Stimulated activated CD8-positive, alpha-beta memory T cell treated with anti-CD3 and anti-CD28 coated beads, Interleukin-12 subunit alpha, Interleukin-12 subunit beta, amount 100 ng/mL, for 24 hours (primary cell): ENCODE results near the gene DLGAP1.

Source experiments
- DNase-seq: peaks from one replicate; pipeline ENCODE4 v3.0.0-alpha.2; 2020; ENCODE audit errors: extremely low read depth

Gene DLGAP1

DNA sequence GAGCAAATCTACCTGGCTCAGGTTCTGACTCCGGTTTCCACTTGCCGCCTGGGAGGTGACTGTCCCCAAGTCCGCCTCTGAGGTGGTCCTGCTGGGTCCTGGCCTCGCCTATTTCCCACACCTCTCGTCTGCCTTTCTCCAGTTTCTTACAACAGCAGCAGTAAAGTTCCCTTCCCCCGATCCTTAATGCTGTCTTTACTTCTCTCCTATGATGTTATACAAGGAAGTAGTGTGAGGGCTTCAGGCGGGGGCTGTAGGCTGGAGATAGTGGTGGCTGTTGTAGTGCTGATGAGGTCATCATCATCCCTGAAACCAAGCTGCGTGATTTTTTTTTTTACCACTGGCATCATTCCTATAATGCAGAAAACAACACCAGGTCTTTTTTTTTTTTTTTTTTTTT is 986.3 kb downstream of the DLGAP1 start:
- no peak for DNase-seq

DNA sequence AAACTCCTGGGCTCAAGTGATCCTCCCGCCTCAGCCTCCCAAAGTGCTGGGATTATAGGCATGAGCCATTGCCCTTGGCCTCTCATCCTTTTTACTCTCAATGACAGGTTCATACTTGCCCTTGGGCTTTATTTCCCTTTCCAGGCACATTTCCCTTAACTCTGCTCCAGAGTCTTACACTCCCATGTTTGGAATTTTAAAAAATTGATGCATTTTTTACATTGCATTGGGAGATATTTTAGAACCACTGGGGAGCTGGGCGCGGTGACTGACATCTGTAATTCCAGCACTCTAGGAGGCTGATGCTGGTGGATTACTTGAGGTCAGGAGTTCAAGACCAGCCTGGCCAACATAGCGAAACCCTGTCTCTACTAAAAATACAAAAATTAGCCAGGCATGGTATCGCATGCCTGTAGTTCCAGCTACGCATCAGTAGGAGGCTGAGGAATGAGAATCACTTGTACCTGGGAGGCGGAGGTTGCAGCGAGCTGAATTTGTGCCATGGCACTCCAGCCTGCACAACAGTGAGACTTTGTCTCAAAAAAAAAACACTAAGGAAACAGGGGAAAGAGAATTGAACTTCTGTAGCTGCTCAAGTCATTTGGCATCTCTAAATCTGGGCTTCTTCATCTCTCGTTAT is 986.9 kb downstream of the DLGAP1 start:
- no peak for DNase-seq

DNA sequence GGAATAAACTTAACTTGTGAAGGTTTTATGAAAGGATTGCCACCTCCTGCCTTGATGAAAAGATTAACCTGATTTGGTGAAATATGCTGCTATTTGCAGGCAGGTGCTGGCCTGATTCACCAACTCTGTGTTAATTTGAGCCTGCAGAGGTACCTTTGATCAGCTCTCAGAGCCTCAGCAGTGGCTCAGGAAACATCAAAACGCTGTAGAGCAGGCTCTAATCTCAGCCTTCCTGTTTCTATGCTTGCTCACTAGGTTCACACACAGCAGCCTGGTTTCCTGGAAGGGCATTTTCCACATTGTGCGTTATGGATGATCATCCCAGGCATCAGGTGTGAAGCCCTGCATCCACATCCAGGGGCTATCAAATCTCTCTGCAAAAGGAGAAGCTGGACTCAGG is 988.2 kb downstream of the DLGAP1 start:
- DNase-seq: no peak

DNA sequence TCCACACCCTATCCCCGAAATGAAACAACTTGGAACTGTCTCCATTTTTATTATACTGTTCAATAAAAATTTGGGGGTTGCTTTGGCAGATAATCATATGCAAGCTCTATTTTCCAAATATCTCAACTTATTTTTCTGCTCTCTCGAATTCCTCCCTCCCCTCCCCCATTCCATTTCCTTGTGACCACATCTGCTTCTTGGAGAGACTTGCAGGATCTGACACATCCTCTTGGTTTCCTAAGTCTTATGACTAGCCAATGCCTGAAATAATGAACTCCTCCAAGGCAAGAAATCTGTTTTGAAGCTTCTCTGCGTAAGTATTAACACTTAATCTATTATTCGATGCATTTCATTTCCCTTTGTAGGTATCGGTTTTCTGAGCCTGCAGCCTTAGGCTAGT is 989.1 kb downstream of the DLGAP1 start:
- DNase-seq: no peak

DNA sequence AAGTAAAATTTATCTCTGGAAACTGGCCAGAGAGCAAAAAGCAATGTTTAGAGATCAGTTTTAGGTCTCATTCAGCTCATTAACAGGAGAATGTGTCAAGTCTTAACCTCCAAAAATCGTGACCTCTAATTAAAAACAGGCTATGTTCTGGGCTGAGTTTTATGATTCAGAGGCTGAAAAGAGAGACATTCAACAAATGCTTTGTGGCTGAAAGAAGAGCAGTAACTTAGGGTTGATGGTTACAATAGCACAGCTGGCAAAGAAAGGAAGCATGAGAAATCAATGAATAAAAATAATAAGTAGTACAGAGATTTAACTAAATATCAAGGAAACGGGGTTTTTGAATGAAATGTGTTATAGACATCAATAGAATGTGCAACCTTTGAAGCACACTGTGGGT is 992.1 kb downstream of the DLGAP1 start:
- DNase-seq: no peak

DNA sequence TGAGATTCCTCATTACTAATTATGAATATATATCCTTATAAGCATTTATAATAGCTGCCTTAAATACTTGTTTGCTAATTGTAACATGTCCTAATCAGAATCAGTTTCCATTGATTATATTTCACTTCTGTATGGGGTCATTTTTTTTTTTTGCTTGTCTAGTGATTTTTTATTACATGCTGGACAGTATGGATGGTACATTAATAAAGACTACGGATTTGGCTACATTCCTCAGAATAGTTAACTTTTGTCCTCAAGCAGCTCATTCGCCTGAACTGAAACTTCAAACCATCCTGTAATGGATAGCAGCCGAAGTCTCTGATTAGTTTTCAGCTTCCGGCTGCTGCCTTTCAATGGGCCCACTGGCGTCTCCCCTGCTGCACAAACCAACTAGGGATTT is 993.4 kb downstream of the DLGAP1 start:
- no peak for DNase-seq

DNA sequence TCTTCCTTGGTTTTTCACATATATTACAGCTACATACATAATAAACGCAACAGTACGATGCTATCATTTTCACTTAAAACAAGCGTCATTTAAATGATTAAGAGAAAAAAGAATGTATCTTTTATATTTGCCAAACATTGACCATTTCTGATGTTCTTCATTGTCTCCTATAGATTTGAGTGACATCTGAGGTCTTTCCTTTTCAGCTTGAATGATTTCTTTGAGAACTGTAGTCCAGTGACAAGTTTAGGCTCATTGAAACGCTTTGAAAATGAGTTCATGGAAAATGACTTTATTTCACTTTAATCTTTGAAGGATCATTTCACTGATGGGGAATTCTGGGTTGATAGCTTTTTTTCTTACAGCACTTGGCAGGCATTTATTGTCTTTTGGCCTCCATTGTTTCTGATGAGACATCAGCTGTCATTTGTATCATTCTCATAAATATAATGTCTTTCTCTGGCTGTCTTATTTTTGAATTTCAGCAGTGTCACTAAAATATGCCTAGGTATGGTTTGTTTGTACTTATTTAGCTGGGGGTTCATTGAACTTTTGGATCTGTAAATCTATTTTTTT is 994.2 kb downstream of the DLGAP1 start:
- DNase-seq: no peak

DNA sequence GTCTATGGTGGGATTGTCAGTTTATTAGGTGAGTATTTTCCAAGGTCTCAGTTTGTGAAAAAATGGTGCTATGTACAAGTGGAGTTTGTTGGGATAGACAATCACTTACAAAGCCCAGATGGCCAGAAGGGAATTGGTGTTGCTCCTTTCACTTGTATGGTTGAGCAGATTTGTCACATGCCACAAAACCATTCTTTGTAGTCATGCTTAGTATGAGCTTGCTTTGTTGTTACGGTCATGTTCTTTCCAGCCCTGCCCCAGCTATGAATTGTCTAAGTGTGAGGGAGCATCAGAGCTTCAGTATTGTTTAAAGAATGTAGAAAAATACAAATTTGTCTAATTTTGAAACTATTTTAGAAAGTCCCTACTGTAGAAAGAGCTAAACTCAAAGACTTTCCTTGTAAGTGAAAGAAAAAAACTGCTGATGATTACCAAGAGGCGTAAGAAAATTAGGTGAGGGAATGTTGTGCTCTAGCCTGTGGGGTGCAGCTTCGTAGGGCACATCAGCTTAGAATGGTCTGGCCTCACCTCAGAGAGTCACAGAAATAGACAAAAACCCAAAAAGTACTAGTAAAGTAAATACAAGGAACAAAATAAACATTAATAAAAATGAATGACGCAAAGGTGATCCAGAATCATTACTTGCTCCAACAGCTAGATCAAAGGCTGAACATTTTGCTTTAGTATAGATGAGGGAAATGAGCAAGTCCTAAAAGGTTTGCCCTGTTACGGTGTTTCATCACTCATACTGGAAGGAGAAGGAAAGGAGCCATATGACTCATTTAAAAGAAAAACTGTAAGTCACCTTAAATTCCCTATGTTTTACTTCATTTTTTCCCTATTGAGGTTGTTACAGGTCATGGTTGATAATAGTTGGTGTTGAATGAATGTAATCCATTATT is 995.9 kb downstream of the DLGAP1 start:
- no peak for DNase-seq

DNA sequence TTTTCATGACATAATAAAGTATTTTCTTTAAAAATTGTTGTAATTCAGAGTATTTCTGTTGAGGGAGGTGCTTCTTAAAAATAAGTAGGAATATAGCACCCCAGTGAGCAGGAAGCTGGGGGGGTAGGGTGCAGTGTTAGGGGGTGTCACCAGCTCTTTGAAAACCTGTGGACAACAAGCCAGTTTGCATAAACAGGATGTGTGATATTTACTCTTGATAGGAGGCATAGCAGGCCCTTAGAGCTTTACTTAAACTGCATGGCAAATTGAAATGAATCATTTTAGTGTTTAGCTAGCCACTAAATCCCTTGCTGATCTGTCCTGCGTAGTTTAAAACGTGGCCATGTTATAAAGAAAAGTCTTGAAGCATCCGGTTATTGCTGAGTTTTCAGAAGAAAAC is 996.7 kb downstream of the DLGAP1 start:
- DNase-seq: no peak

DNA sequence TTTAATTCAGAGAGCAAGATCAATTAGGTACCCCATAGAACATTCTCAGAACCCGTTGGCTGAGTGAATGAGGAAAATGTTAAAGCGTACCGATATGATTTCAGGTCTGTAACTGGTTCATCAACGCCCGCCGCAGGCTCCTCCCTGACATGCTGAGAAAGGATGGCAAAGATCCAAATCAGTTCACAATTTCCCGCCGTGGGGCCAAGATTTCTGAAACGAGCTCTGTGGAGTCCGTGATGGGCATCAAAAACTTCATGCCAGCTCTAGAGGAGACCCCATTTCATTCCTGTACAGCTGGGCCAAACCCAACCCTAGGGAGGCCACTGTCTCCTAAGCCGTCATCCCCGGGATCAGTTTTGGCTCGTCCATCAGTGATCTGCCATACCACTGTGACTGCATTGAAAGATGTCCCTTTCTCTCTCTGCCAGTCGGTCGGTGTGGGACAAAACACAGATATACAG is 997.8 kb downstream of the DLGAP1 start:
- DNase-seq: no peak

DNA sequence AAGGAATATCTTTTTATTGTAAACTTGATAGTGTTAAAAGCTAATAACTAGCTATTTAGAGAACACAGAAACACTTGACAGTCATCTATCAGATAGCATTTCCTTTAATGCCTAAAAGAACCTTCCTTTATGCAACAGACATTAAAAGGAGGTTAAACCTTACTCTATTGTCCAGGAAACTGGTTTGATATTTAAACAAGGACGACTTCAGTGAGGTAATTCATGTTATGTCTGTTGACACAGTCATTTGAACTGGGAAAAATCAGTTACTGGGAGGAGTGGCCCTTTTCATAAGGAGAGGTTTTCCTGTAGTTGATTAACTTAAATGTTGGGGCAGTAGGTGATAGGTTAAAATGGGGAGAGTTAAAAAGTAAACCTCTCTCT is 998.4 kb downstream of the DLGAP1 start:
- DNase-seq: no peak

DNA sequence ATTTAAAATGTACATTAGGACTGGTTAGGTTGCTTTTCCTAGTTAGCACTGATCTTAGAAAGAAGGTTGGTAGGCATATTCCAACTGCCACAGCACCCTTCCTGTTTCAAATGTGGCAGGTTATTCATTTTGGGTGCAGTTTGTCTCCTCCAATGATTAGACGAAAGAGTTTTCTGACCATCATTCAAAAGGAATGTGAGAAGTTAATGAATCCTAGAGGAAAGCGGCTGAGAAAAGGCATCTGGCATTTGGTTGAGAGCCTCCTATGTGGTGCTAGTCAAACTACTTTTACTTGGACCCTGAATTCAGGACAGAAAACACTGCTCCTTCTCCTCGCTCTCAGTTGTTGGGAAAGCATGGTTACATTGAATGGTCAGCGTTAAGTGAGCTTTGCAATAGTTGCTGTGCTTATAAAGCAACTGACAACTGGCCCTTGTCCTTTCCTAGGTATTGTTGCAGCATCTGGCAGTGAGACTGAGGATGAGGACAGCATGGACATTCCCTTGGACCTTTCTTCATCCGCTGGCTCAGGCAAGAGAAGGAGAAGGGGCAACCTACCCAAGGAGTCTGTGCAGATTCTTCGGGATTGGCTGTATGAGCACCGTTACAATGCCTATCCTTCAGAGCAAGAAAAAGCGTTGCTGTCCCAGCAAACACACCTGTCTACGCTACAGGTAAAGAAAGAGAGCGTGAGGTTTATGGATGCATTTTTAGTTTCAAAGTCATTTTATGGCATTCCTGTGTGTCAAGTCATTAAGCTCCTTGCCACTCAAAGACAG is 999.0 kb downstream of the DLGAP1 start:
- no peak for DNase-seq

DNA sequence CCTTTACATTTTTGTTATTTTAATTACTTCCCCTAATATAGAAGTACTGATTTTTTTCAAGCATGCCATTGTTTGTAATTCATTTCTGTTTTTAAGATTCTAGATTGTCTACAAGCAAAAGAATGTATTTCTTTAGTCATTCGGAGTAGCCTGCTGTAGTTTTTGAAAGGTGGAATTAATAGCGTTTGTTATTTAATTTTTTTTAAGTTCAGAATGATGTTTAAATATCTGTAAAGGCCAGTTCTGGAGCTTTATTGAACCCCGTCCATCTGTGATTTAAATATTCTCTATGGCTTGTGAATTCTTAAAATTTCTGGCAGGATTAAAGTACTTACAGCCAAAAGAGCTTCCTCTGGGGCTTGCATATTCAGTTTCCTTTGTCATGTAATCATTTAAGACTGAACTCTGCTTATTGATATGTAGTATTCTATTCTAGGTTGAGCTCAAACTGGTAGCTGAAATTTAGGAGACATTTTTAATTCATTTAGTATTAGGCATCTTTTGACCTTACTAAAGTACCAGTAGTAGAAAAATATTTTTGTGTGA is 999.9 kb downstream of the DLGAP1 start:
- DNase-seq: no peak

DNA sequence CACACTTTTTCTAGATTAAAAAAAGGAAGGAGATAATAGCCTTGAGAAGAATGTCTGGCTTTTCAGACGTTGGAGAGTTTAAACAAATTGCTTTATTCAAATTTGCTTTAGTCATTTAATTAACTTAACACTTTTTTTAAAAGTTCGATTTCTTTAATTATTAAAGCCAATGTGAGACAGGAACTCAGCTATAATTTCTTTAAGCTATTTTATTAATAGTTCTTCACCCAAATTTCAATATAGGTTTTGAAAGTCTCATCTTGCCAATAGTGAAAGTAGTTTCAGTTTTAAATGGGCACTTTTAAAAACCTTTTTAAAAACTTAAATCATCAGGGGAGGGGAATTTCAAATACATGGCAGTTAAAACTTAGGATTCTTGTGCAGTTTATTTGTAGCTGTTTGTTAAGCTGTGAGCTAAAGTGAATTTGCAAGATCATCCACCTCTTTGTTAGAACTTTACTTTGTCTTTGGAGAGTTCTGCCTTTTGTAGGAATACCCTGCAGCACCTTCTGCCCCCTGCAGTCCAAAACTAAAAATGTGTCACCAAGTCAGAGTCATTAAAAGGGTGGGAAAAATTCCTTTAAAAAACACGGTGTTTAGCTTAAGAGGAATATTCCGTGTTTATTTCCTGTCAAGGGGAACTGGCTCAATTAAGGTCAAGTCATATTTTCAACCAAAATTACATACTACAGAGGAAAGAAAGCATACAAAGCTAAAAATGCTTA is 1000.6 kb downstream of the DLGAP1 start:
- DNase-seq: no peak

DNA sequence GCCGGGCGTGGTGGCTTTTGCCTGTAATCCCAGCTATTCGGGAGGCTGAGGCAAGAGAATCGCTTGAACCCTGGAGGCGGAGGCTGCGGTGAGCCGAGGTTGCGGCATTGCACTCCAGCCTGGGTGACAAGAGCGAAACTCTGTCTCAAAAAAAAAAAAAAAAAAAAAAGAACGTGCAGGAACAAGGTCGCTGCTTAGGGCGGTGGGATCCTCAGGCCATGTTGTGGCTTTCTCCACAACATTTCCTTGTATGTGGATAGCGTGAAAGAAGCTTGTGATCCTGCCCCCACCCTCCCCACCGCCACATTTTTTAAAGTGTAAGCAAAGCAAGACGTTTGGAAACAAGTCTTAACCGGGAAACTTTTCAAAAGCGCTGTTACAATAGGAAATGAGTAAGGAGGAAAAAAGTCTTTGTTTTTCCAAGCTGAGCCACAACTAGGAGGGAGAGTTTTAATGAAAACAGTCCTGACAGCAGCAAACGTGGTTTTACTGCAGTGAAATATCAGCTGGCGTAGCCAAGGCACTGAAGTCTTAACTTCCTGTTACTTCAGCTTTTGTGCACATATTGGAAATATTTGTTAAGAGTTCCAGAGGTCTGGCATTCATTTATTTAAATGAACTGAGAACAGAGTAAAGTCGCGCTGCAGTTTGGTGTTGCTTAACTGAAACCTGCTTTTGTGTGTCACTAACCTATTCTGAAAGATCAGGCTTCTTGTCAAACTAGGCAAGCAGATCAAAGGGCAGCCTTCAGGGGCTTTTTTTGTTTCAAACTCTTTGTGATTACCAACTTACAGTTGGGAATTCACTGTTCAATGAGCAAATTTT is 1001.4 kb downstream of the DLGAP1 start:
- no peak for DNase-seq

DNA sequence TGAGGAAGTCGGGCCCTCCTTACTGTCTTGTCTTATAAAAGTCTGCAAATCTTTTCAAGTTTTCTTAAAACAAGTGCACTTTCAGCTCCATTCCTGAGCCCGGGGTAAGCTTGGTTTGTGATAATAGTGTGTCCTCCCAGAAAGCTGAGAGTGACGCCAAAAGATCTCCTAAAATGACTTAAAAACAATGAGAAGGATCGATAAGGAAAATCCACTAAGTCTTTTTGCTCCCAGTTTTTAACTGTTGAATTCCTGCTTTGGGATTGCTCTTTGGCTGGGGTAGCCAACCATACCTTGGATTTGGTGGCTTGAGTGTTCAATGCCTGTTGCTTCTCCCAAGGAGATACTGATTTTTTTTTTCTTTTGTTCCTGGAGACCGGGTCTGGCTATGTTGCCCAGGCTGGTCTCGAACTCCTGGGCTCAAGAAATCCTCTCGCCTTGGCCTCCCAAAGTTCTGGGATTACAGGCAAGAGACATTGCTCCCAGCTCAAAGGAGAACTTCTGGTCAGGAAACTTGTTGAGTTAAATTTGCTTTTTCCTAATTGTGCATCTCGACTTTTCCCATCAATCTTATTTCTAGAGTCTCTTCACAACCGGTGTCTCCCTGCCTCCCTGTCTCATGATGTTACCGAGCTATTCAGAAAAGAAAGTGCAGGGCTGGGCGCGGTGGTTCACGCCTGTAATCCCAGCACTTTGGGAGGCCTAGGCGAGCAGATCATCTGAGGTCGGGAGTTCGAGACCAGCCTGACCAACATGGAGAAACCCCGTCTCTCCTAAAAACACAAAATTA is 1002.2 kb downstream of the DLGAP1 start:
- no peak for DNase-seq

DNA sequence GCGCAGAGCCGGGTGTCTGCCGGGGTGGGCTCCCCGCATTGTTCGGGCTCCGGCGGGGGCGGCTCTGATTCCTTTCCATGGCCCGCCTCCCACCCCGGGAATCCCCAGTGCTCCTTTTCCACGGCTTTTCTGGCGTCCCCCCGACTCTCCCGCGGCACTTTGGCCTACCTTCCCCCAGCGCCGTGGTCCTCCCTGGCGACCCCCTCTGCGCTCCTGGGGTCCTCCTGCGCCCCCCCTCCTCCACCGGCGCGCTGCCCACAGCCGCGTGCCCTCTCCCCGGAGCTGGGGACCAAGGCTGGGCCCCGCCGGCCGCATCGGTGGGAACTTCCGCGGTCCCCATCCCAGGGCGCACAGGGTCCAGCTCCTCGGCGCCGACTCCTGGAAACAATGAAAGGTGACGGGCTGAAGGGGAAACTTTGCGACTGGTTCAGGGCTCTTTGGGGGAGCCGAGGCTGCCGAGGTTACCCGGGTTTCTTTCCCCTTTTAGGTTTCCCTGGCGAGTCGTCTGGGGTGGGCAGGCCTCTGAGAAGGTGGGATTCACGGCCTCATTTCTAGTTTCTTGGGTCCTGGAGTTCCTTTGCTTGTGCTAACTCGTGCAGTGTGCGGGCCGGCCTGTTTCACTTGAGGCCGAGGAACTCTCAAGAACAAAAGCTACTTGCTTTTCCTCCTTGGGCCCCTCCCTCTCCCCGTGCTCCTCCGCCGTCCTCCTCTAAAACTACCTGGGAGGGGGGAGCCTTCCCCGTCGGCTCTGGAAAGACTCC is 1002.9 kb downstream of the DLGAP1 start:
- DNase-seq: no peak

DNA sequence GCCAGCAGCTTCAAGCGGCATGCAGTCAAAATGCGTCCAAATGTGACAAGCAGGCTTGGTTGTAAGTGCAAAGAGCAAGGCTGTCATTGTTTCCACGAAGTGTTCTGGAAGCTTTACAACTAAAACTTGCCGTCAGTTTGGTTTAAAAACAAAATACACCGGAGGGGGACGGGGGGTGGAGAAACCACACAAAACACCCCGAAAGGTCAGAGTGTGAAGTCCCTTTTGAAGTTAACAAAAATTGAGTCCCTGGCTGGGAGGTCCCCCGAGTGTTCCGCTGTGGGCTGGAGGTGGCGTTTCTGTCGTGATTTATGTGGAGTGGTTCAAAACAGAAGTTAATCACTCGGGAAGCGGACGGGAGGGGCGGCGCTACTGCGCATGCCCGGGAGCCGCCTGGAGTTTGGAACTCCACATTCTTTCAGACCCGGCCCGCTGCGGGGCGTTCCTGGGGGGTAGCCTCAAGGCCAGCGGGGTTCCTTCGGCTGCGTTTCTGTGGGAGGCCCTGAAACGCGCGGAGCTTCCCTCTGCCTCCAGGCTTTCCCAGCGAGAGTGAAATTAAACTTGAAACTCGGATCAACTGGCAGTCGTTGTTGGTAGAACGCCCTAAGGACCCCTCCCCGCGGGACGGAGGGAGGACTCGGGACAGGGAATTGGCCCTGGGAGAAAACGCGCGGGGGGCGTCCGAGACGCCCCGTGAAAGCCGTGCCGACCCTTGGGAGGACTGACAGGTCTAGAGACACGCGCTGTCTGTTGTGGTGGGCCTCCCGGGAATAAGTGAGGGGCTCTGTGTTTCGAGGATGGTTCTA is 1003.7 kb downstream of the DLGAP1 start:
- peak; percentile 70 for DNase-seq
